Astrocyte (in vitro differentiated cells and primary cell): ENCODE data around the gene TMEM132E. TPM values are rescaled to one million over a fixed set of nuclear protein-coding genes. Genes with fewer than 3 reads are reported as not detected.

Source experiments
- DNase-seq: peaks from one replicate; pipeline ENCODE4 v3.0.0-alpha.2; 2010; ENCODE audit warnings: low read depth
- FAIRE-seq: peaks from 2 replicates; lab custom pipeline; 2011; peaks lifted over from hg19 to GRCh38; lab: Jason Lieb, UNC
- H2AFZ ChIP-seq: 2 replicates; pipeline ENCODE4 v1.6.0; 2012; ENCODE audit warnings: low read depth, low read length, inconsistent platforms
- H3K27ac ChIP-seq: 2 replicates; pipeline ENCODE4 v1.5.1; 2011; ENCODE audit warnings: low read depth, low read length, inconsistent platforms
- H3K27me3 ChIP-seq: 2 replicates; pipeline ENCODE4 v1.6.0; 2011; ENCODE audit warnings: low read length, inconsistent platforms; ENCODE audit not compliant: insufficient read depth
- H3K36me3 ChIP-seq: 2 replicates; pipeline ENCODE4 v1.5.1; 2011; ENCODE audit warnings: low read length, inconsistent platforms; ENCODE audit not compliant: insufficient read depth
- H3K4me1 ChIP-seq: 2 replicates; pipeline ENCODE4 v1.5.1; 2011; ENCODE audit warnings: low read length, inconsistent platforms; ENCODE audit not compliant: insufficient read depth
- H3K4me2 ChIP-seq: 2 replicates; pipeline ENCODE4 v1.6.0; 2012; ENCODE audit warnings: low read length, inconsistent platforms
- H3K4me3 ChIP-seq: 2 replicates; pipeline ENCODE4 v1.5.1; 2011; ENCODE audit warnings: low read depth, mild to moderate bottlenecking, low read length, inconsistent platforms; ENCODE audit not compliant: insufficient read depth
- H3K79me2 ChIP-seq: 2 replicates; pipeline ENCODE4 v1.6.0; 2012; ENCODE audit warnings: mild to moderate bottlenecking, low read length, inconsistent platforms; ENCODE audit not compliant: insufficient read depth
- H3K9ac ChIP-seq: 2 replicates; pipeline ENCODE4 v1.6.0; 2012; ENCODE audit warnings: mild to moderate bottlenecking, low read length, inconsistent platforms
- H3K9me3 ChIP-seq: 2 replicates; pipeline ENCODE4 v1.5.1; 2012; ENCODE audit warnings: low read depth, mild to moderate bottlenecking, low read length, inconsistent platforms; ENCODE audit not compliant: insufficient read depth
- H4K20me1 ChIP-seq: 2 replicates; pipeline ENCODE4 v1.6.0; 2012; ENCODE audit warnings: low read length, inconsistent platforms; ENCODE audit not compliant: insufficient read depth
- H3K27ac Mint-ChIP-seq: one replicate; pipeline ENCODE4 v1.8.0; 2021; ENCODE audit warnings: mild to moderate bottlenecking, mixed read lengths; ENCODE audit not compliant: unreplicated experiment
- H3K27me3 Mint-ChIP-seq: one replicate; pipeline ENCODE4 v1.8.0; 2021; ENCODE audit warnings: low read depth, mixed read lengths; ENCODE audit not compliant: unreplicated experiment
- H3K36me3 Mint-ChIP-seq: one replicate; pipeline ENCODE4 v1.8.0; 2021; ENCODE audit warnings: low read depth, mixed read lengths; ENCODE audit not compliant: unreplicated experiment
- H3K4me1 Mint-ChIP-seq: one replicate; pipeline ENCODE4 v1.8.0; 2021; ENCODE audit warnings: low read depth, mixed read lengths; ENCODE audit not compliant: unreplicated experiment
- H3K4me3 Mint-ChIP-seq: one replicate; pipeline ENCODE4 v1.8.0; 2021; ENCODE audit warnings: mild to moderate bottlenecking, moderate library complexity, mixed read lengths; ENCODE audit not compliant: unreplicated experiment
- H3K9me3 Mint-ChIP-seq: one replicate; pipeline ENCODE4 v1.8.0; 2021; ENCODE audit warnings: mild to moderate bottlenecking, mixed read lengths; ENCODE audit not compliant: unreplicated experiment
- CTCF ChIP-seq: IDR thresholded peaks from 2 replicates; pipeline ENCODE4 v1.5.1; 2011; ENCODE audit warnings: low read depth, mild to moderate bottlenecking, inconsistent platforms, low read length, moderate library complexity; ENCODE audit not compliant: insufficient read depth
- EZH2 ChIP-seq: IDR thresholded peaks from 2 replicates; pipeline ENCODE4 v1.6.1; 2012; ENCODE audit warnings: mild to moderate bottlenecking, low read length, inconsistent platforms; ENCODE audit not compliant: insufficient read depth
- total RNA-seq: library from RNA; stranded (reverse); gene quantifications from 2 replicates; pipeline ENCODE4 v1.2.1, GENCODE V29; 2021

TMEM132E gene
- total RNA-seq, 1 donor from 2014 or later = 0.18 TPM

GRCh38 chr17:34581446-34582184, 2.2 kb downstream of the TMEM132E start:
- peaks cover 79% of the 10 kb centered on the region for H3K27me3 Mint-ChIP-seq

DNA sequence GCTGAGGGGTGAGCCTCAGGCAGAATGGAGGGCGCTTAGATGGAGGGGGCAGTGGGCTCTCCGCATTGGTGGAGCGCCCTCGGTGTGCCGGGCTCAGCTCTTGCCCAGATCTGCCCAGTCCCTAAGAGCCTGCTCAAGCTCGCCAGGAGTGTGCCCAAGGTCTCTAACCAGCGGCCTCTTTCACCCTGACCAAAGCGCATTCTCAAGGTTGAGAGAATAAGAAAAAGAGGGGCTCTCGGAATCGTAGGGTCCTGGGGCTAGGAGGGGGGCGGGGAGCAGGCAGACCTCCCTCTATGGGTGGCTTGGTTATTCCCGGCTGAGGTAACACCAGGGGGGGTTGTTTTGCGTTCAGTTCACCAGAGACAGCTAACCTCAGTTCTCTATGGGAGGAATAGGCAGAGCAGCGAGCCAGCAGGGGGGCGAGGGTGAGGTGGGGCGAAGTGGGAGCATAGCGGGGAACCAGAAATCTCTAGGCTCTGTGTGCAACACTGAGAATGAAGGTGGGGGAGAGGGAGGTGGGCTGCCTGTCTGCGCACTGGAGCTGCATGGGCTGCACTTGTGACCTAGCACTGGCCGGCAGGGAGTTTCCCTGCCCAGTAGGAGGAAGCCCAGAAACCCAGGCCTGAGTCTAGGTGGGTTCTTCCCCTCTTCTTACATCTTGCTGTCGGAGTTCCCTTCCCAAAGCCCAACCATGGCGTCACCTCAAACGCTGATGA, 3.0 kb downstream of the TMEM132E start:
- DNase-seq (no peak), FAIRE-seq (no peak)
- Histone ChIP-seq H3K27ac (no peak overlapping the region), H3K9ac (no peak overlapping the region), H3K4me3 (no peak overlapping the region), H3K27me3 (peaks cover 54% of the 10 kb centered on the region), H4K20me1 (no peaks in the 10 kb centered on the region), H3K9me3 (peaks cover 3% of the 10 kb centered on the region), H3K4me2 (no peak overlapping the region), H3K4me1 (peaks cover 8% of the 10 kb centered on the region), H3K79me2 (no peaks in the 10 kb centered on the region), H2AFZ (no peak overlapping the region), H3K36me3 (no peaks in the 10 kb centered on the region)
- no peak overlapping the region for H3K27ac Mint-ChIP-seq
- no peaks in the 10 kb centered on the region for H3K36me3 Mint-ChIP-seq
- H3K9me3 Mint-ChIP-seq = peaks cover 1% of the 10 kb centered on the region
- TF ChIP-seq CTCF = no peak
- TF ChIP-seq EZH2 = no peak
- peaks cover 5% of the 10 kb centered on the region for H3K4me1 Mint-ChIP-seq
- peaks cover 72% of the 10 kb centered on the region for H3K27me3 Mint-ChIP-seq
- no peak overlapping the region for H3K4me3 Mint-ChIP-seq

More at GRCh38 chr17:34581446-34582184, 2.2 kb downstream of the TMEM132E start:
- Histone ChIP-seq H3K27ac (no peak overlapping the region), H3K4me3 (no peak overlapping the region), H3K4me1 (peaks cover 8% of the 10 kb centered on the region), H3K36me3 (no peaks in the 10 kb centered on the region), H3K9me3 (peaks cover 3% of the 10 kb centered on the region), H4K20me1 (no peaks in the 10 kb centered on the region), H3K9ac (no peak overlapping the region), H2AFZ (no peak overlapping the region), H3K79me2 (no peaks in the 10 kb centered on the region), H3K27me3 (peaks cover 55% of the 10 kb centered on the region), H3K4me2 (peak overlapping the region; percentile 5)
- peak overlapping the region; percentile 57 for H3K4me3 Mint-ChIP-seq
- no peaks in the 10 kb centered on the region for H3K36me3 Mint-ChIP-seq
- DNase-seq (no peak), FAIRE-seq (no peak)
- H3K27ac Mint-ChIP-seq = no peak overlapping the region
- TF ChIP-seq EZH2 = peak; percentile 40
- TF ChIP-seq CTCF = no peak
- peaks cover 5% of the 10 kb centered on the region for H3K4me1 Mint-ChIP-seq
- H3K9me3 Mint-ChIP-seq = peaks cover 6% of the 10 kb centered on the region
